ENCODE measurements around the gene LIPM. TPM values are rescaled to one million over a fixed set of nuclear protein-coding genes. Genes with fewer than 3 reads are reported as not detected.

Gene LIPM
- total RNA-seq, 4 donors from 2014 or later: not detected

- Histone ChIP-seq H3K27me3 (peaks cover 3% of the 10 kb centered on the region), H3K27ac (no peak overlapping the region)
Observed at GRCh38 chr10:88781206-88781605, 21.3 kb upstream of the LIPM start.

GRCh38 chr10:88782222-88782621, 20.3 kb upstream of the LIPM start:
- Histone ChIP-seq H3K27ac (no peak overlapping the region), H3K9me3 (no peaks in the 10 kb centered on the region), H3K4me3 (no peak overlapping the region), H3K4me1 (no peaks in the 10 kb centered on the region), H3K27me3 (peaks cover 6% of the 10 kb centered on the region), H3K36me3 (no peaks in the 10 kb centered on the region)
- ATAC-seq: no peak
- no peak for TF ChIP-seq CTCF (IDR thresholded peaks at IDR 0.05)
- TF ChIP-seq POLR2A (IDR thresholded peaks at IDR 0.05): no peak
- no peak for TF ChIP-seq EP300 (IDR thresholded peaks at IDR 0.05)
- TF ChIP-seq POLR2AphosphoS5 (IDR thresholded peaks at IDR 0.05): no peak
- WGBS, 2 donors (ENCODE audit: low coverage in 1 of 2): 58 to 65% methylated on average over 3 of the region's 3 CpGs

More at GRCh38 chr10:88781206-88781605, 21.3 kb upstream of the LIPM start:
- no peak for ATAC-seq
- Histone ChIP-seq H3K4me3 (no peak overlapping the region), H3K36me3 (no peaks in the 10 kb centered on the region), H3K9me3 (no peaks in the 10 kb centered on the region), H3K4me1 (no peaks in the 10 kb centered on the region)
- 51 to 78% methylated on average over 2 of the region's 2 CpGs for WGBS, 2 donors (ENCODE audit: low coverage in 1 of 2)
- TF ChIP-seq CTCF (IDR thresholded peaks at IDR 0.05): no peak
- TF ChIP-seq POLR2A (IDR thresholded peaks at IDR 0.05): no peak
- TF ChIP-seq POLR2AphosphoS5 (IDR thresholded peaks at IDR 0.05): no peak
- no peak for TF ChIP-seq EP300 (IDR thresholded peaks at IDR 0.05)

GRCh38 chr10:88783724-88784123, 18.8 kb upstream of the LIPM start:
- H3K36me3 ChIP-seq: no peaks in the 10 kb centered on the region
- no peak overlapping the region for H3K4me3 ChIP-seq
- no peaks in the 10 kb centered on the region for H3K9me3 ChIP-seq
- H3K27ac ChIP-seq: no peak overlapping the region
- TF ChIP-seq CTCF (IDR thresholded peaks at IDR 0.05) (no peak), EP300 (IDR thresholded peaks at IDR 0.05) (no peak), POLR2A (IDR thresholded peaks at IDR 0.05) (no peak), POLR2AphosphoS5 (IDR thresholded peaks at IDR 0.05) (no peak)
- no peak for ATAC-seq
- H3K4me1 ChIP-seq: no peaks in the 10 kb centered on the region
- 69 to 77% methylated on average over 3 of the region's 3 CpGs for WGBS, 2 donors (ENCODE audit: low coverage in 1 of 2)
- peaks cover 6% of the 10 kb centered on the region for H3K27me3 ChIP-seq

GRCh38 chr10:88786032-88786770, 16.3 kb upstream of the LIPM start:
- no peak for TF ChIP-seq POLR2A (IDR thresholded peaks at IDR 0.05)
- TF ChIP-seq CTCF (IDR thresholded peaks at IDR 0.05): no peak
- no peak for TF ChIP-seq EP300 (IDR thresholded peaks at IDR 0.05)
- no peak for TF ChIP-seq POLR2AphosphoS5 (IDR thresholded peaks at IDR 0.05)
- H3K4me1 ChIP-seq: no peaks in the 10 kb centered on the region
- H3K36me3 ChIP-seq: no peaks in the 10 kb centered on the region
- 83 to 90% methylated on average over 10 of the region's 10 CpGs for WGBS, 2 donors (ENCODE audit: low coverage in 1 of 2)
- no peaks in the 10 kb centered on the region for H3K9me3 ChIP-seq
- H3K4me3 ChIP-seq: no peak overlapping the region
- H3K27me3 ChIP-seq: peaks cover 6% of the 10 kb centered on the region
- ATAC-seq: no peak
- no peak overlapping the region for H3K27ac ChIP-seq

- H3K27me3 ChIP-seq: peaks cover 6% of the 10 kb centered on the region
- no peak overlapping the region for H3K4me3 ChIP-seq
- H3K9me3 ChIP-seq: no peaks in the 10 kb centered on the region
- H3K27ac ChIP-seq: no peak overlapping the region
- no peaks in the 10 kb centered on the region for H3K4me1 ChIP-seq
- WGBS, 2 donors (ENCODE audit: low coverage in 1 of 2): 69% methylated on average over 2 to 5 of the region's 5 CpGs
- H3K36me3 ChIP-seq: no peaks in the 10 kb centered on the region
- TF ChIP-seq POLR2A (IDR thresholded peaks at IDR 0.05): no peak
- no peak for TF ChIP-seq POLR2AphosphoS5 (IDR thresholded peaks at IDR 0.05)
- no peak for TF ChIP-seq CTCF (IDR thresholded peaks at IDR 0.05)
- ATAC-seq: no peak
Observed at GRCh38 chr10:88787463-88787862, 15.1 kb upstream of the LIPM start.
